OCI-LY7 (cell line): ENCODE data around the gene PAEP. TPM values are rescaled to one million over a fixed set of nuclear protein-coding genes. Genes with fewer than 3 reads are reported as not detected.

Experiments
- BruUV-seq: library from RNA; stranded (reverse); fragments of 400-500 nt; replicated peaks from 2 replicates; lab custom pipeline; 2021; lab: Mats Ljungman, UMichigan
- CTCF ChIA-PET: fragments of 300-600 bp; sonication (Branson Sonifier 250); formaldehyde crosslinking; loops from one replicate; lab custom pipeline; 2022; ENCODE audit warnings: antibody characterized with exemption; ENCODE audit not compliant: unreplicated experiment; lab: Charles Lee
- POLR2A ChIA-PET: fragments of 300-600 bp; sonication (Branson Sonifier 250); formaldehyde crosslinking; loops from one replicate; lab custom pipeline; 2022; ENCODE audit warnings: antibody characterized with exemption; lab: Charles Lee
- DNase-seq: peaks from one replicate; pipeline ENCODE4 v3.0.0-alpha.2; 2015; ENCODE audit warnings: low spot score
- H2AFZ ChIP-seq: fragments of 200-600 bp; sonication (generic), shearing (Covaris generic); 2 replicates; pipeline ENCODE4 v1.6.1; 2014; ENCODE audit warnings: mild to moderate bottlenecking, antibody characterized with exemption, low read length, moderate library complexity
- H3K27ac ChIP-seq: fragments of 200-600 bp; sonication (generic); 2 replicates; pipeline ENCODE4 v1.5.1; 2014; ENCODE audit warnings: mixed run types, low read depth, mild to moderate bottlenecking, moderate library complexity, low read length, inconsistent platforms; ENCODE audit not compliant: poor library complexity, severe bottlenecking
- H3K36me3 ChIP-seq: fragments of 200-600 bp; sonication (generic); 2 replicates; pipeline ENCODE4 v1.6.1; 2014; ENCODE audit warnings: mild to moderate bottlenecking, antibody characterized with exemption, low read length, moderate library complexity, mixed read lengths; ENCODE audit not compliant: insufficient read depth
- H3K4me1 ChIP-seq: fragments of 200-600 bp; sonication (generic); 2 replicates; pipeline ENCODE4 v1.5.1; 2014; ENCODE audit warnings: mild to moderate bottlenecking, low read length; ENCODE audit not compliant: insufficient read depth, poor library complexity, severe bottlenecking
- H3K4me2 ChIP-seq: fragments of 200-600 bp; sonication (generic); 2 replicates; pipeline ENCODE4 v1.6.1; 2014; ENCODE audit warnings: mild to moderate bottlenecking, low read length
- H3K4me3 ChIP-seq: fragments of 200-600 bp; sonication (generic); 2 replicates; pipeline ENCODE4 v1.5.1; 2014; ENCODE audit warnings: mild to moderate bottlenecking, low read depth, low read length; ENCODE audit not compliant: poor library complexity, severe bottlenecking
- H3K79me2 ChIP-seq: fragments of 200-600 bp; sonication (generic); 2 replicates; pipeline ENCODE4 v1.6.1; 2016; ENCODE audit warnings: low read depth, mild to moderate bottlenecking, low read length, moderate library complexity, mixed read lengths; ENCODE audit not compliant: insufficient read depth
- H3K9me2 ChIP-seq: fragments of 200-600 bp; sonication (generic); 2 replicates; pipeline ENCODE4 v1.6.1; 2016; ENCODE audit warnings: mild to moderate bottlenecking, low read length, mixed read lengths; ENCODE audit not compliant: insufficient read depth
- H3K9me3 ChIP-seq: fragments of 200-600 bp; sonication (generic); 2 replicates; pipeline ENCODE4 v1.6.1; 2014; ENCODE audit warnings: mild to moderate bottlenecking, mixed run types, low read length, mixed read lengths
- H4K20me1 ChIP-seq: fragments of 200-600 bp; sonication (generic); 2 replicates; pipeline ENCODE4 v1.6.1; 2014; ENCODE audit warnings: mild to moderate bottlenecking, antibody characterized with exemption, low read length, moderate library complexity, mixed read lengths; ENCODE audit not compliant: insufficient read depth
- EZH2phosphoT487 ChIP-seq: fragments of 200-600 bp; sonication (generic); IDR thresholded peaks from 2 replicates; pipeline ENCODE4 v1.6.1; 2018; ENCODE audit warnings: low read depth, borderline replicate concordance, mild to moderate bottlenecking, mixed run types, antibody characterized with exemption, low read length, moderate library complexity, mixed read lengths
- intact Hi-C: fragments of 100-400 bp; cut with micrococcal nuclease; formaldehyde crosslinking; loops from one replicate; pipeline ENCODE4 v1.10.0; 2022; ENCODE audit not compliant: unreplicated experiment
- total RNA-seq, 2 experiments: library from RNA; depleted of rRNA in 1 of 2; stranded (reverse); fragments of >200 nt in 1 of 2; shearing (Covaris generic) in 1 of 2; gene quantifications; 2 replicates each; pipeline ENCODE4 v1.2.3, GENCODE V29; 2014 to 2022
- TF ChIP-seq, protein P1 (sequence below): fragments of 200-600 bp; sonication (generic); conservative IDR thresholded peaks from 2 replicates; pipeline ENCODE4 v1.5.1; 2014; ENCODE audit warnings: mild to moderate bottlenecking, antibody characterized with exemption, low read length, moderate library complexity, mixed read lengths

Gene PAEP
- total RNA-seq, 2 experiments from 2014 or later: not detected

DNA sequence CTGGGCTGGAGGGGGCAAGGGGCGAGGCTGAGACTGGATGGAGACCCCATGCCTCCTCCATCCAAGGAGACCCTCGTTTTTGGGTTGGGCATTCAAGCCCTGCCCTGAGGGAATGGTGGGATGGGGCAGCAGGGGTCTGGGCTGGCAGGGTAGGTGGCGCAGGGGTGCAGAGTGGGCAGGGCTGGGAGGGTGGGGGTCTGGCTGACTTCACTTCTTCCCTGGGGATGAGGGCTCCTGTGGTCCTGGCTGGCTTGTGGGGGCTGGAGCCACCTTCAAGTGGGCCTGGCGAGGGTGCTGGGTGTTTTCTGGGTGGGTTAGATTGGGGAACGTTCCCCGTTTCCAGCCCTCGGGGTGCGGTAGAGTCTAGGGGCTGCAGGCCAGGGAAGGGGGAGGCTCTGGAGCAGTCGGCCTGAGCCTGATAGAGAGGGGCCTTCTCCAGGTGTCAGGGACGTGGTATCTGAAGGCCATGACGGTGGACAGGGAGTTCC is 39.9 kb upstream of the PAEP start:
- Histone ChIP-seq H3K9me2 (no peaks in the 10 kb centered on the region), H3K4me3 (no peak overlapping the region), H3K36me3 (no peaks in the 10 kb centered on the region), H3K9me3 (no peaks in the 10 kb centered on the region), H3K4me1 (no peaks in the 10 kb centered on the region), H3K4me2 (no peak overlapping the region), H3K27ac (no peak overlapping the region), H2AFZ (no peak overlapping the region), H3K79me2 (no peaks in the 10 kb centered on the region), H4K20me1 (no peaks in the 10 kb centered on the region)
- TF ChIP-seq, protein P1, sequence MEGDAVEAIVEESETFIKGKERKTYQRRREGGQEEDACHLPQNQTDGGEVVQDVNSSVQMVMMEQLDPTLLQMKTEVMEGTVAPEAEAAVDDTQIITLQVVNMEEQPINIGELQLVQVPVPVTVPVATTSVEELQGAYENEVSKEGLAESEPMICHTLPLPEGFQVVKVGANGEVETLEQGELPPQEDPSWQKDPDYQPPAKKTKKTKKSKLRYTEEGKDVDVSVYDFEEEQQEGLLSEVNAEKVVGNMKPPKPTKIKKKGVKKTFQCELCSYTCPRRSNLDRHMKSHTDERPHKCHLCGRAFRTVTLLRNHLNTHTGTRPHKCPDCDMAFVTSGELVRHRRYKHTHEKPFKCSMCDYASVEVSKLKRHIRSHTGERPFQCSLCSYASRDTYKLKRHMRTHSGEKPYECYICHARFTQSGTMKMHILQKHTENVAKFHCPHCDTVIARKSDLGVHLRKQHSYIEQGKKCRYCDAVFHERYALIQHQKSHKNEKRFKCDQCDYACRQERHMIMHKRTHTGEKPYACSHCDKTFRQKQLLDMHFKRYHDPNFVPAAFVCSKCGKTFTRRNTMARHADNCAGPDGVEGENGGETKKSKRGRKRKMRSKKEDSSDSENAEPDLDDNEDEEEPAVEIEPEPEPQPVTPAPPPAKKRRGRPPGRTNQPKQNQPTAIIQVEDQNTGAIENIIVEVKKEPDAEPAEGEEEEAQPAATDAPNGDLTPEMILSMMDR: no peak
- TF ChIP-seq EZH2phosphoT487: no peak
- intact Hi-C loops: no loop called here
- CTCF ChIA-PET: no interaction called here
- no TSS peak for BruUV-seq
- DNase-seq: no peak
- POLR2A ChIA-PET: no interaction called here

- Histone ChIP-seq H3K4me1 (no peaks in the 10 kb centered on the region), H3K27ac (no peak overlapping the region), H3K79me2 (no peaks in the 10 kb centered on the region), H4K20me1 (no peaks in the 10 kb centered on the region), H3K4me3 (no peak overlapping the region), H2AFZ (no peak overlapping the region), H3K36me3 (no peaks in the 10 kb centered on the region), H3K9me2 (no peaks in the 10 kb centered on the region), H3K4me2 (no peak overlapping the region), H3K9me3 (no peaks in the 10 kb centered on the region)
- BruUV-seq: no TSS peak
- DNase-seq: no peak
- POLR2A ChIA-PET: no interaction called here
- intact Hi-C loops: no loop called here
- CTCF ChIA-PET: no interaction called here
- no peak for TF ChIP-seq EZH2phosphoT487
- TF ChIP-seq, protein P1: no peak
Measured at GRCh38 chr9:135522137-135522877, 39.2 kb upstream of the PAEP start.

GRCh38 chr9:135522931-135523330 is 38.6 kb upstream of the PAEP start:
- Histone ChIP-seq H3K27ac (no peak overlapping the region), H4K20me1 (no peaks in the 10 kb centered on the region), H3K4me3 (no peak overlapping the region), H3K4me2 (no peak overlapping the region), H3K9me3 (no peaks in the 10 kb centered on the region), H3K4me1 (no peaks in the 10 kb centered on the region), H3K9me2 (no peaks in the 10 kb centered on the region), H3K79me2 (no peaks in the 10 kb centered on the region), H2AFZ (no peak overlapping the region), H3K36me3 (no peaks in the 10 kb centered on the region)
- no peak for DNase-seq
- no TSS peak for BruUV-seq
- POLR2A ChIA-PET: no interaction called here
- CTCF ChIA-PET: no interaction called here
- TF ChIP-seq, protein P1: no peak
- TF ChIP-seq EZH2phosphoT487: no peak
- intact Hi-C loops: no loop called here
